ENCODE measurements around the gene MS4A15. TPM values are rescaled to one million over a fixed set of nuclear protein-coding genes. Genes with fewer than 3 reads are reported as not detected.

MS4A15 gene
- total RNA-seq, 1 donor from 2014 or later = not detected

DNA sequence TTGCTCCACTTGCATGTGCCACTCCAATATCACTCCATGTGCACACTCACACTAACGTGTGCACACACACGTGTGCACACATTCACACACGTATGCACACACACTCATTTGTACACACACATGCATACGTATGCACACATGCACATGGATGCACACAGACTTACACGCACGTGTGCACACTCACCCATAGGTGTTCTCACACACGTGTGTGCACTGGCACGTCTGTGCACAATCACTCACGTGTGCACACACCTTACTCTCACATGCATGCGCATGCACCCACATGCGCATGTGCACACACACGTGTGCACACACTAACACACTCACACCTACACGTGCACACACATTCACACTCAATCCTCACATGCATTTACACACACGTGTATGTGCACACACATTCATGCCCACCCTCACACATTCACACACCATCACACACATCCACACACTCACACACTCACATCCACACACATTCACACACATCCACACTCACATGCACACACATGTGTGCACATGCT is 9.3 kb upstream of the MS4A15 start:
- no peaks in the 10 kb centered on the region for H3K9me3 Mint-ChIP-seq (ENCODE audit: unreplicated experiment)
- no peak overlapping the region for H2AFZ ChIP-seq (ENCODE audit: low read depth, low read length)
- FAIRE-seq = no peak

DNA sequence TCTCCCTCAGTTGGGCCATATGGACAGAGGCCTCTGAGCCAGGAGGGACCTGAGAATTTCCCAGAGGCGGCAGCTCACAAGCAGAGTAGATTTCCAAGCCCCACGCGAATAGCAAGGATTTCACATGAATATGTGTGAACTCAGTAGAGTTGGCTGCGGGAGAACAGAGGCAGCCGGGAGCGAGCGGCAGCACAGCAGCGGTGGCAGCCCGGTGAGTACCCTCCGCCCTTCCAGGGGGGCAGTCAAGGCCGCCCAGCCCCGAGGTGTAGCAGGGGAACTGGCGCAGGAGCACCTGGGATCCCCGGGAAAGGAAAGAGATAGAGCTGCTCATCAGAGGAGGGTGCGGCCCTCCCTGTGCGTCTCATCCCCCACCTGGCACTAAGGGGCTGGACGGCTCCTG is 8.4 kb upstream of the MS4A15 start:
- Histone ChIP-seq H2AFZ (ENCODE audit: low read depth, low read length) (no peak overlapping the region), H3K9me3 (ENCODE audit: insufficient read depth, low read depth, low read length) (peaks cover 6% of the 10 kb centered on the region), H4K20me1 (ENCODE audit: insufficient read depth, low read length) (no peaks in the 10 kb centered on the region), H3K9ac (ENCODE audit: low read length) (no peak overlapping the region), H3K79me2 (ENCODE audit: insufficient read depth, low read length) (no peaks in the 10 kb centered on the region), H3K4me3 (ENCODE audit: insufficient read depth, low read depth, low read length) (no peak overlapping the region), H3K27me3 (ENCODE audit: insufficient read depth, low read length) (no peaks in the 10 kb centered on the region), H3K4me1 (ENCODE audit: insufficient read depth, low read length) (no peaks in the 10 kb centered on the region), H3K27ac (ENCODE audit: low read depth, low read length) (no peak overlapping the region), H3K36me3 (ENCODE audit: insufficient read depth, low read length) (no peaks in the 10 kb centered on the region), H3K4me2 (ENCODE audit: low read length) (no peak overlapping the region)
- Mint-ChIP-seq H3K9me3 (ENCODE audit: unreplicated experiment) (no peaks in the 10 kb centered on the region), H3K4me3 (ENCODE audit: unreplicated experiment) (no peak overlapping the region), H3K27me3 (ENCODE audit: low read depth, unreplicated experiment) (peaks cover 31% of the 10 kb centered on the region), H3K27ac (ENCODE audit: unreplicated experiment) (no peak overlapping the region), H3K36me3 (ENCODE audit: low read depth, unreplicated experiment) (no peaks in the 10 kb centered on the region), H3K4me1 (ENCODE audit: low read depth, unreplicated experiment) (no peaks in the 10 kb centered on the region)
- no peak for FAIRE-seq
- no peak for DNase-seq (ENCODE audit: low read depth)
- TF ChIP-seq EZH2 (IDR thresholded peaks at IDR 0.05; ENCODE audit: insufficient read depth, low read length) = no peak
- TF ChIP-seq, protein P1, sequence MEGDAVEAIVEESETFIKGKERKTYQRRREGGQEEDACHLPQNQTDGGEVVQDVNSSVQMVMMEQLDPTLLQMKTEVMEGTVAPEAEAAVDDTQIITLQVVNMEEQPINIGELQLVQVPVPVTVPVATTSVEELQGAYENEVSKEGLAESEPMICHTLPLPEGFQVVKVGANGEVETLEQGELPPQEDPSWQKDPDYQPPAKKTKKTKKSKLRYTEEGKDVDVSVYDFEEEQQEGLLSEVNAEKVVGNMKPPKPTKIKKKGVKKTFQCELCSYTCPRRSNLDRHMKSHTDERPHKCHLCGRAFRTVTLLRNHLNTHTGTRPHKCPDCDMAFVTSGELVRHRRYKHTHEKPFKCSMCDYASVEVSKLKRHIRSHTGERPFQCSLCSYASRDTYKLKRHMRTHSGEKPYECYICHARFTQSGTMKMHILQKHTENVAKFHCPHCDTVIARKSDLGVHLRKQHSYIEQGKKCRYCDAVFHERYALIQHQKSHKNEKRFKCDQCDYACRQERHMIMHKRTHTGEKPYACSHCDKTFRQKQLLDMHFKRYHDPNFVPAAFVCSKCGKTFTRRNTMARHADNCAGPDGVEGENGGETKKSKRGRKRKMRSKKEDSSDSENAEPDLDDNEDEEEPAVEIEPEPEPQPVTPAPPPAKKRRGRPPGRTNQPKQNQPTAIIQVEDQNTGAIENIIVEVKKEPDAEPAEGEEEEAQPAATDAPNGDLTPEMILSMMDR (IDR thresholded peaks at IDR 0.05; ENCODE audit: insufficient read depth, low read depth, low read length) = no peak

More for the DNA sequence above, 9.3 kb upstream of the MS4A15 start:
- peaks cover 5% of the 10 kb centered on the region for H3K4me1 Mint-ChIP-seq (ENCODE audit: low read depth, unreplicated experiment)
- H3K4me2 ChIP-seq (ENCODE audit: low read length) = no peak overlapping the region
- H3K4me1 ChIP-seq (ENCODE audit: insufficient read depth, low read length) = no peaks in the 10 kb centered on the region
- no peak overlapping the region for H3K4me3 ChIP-seq (ENCODE audit: insufficient read depth, low read depth, low read length)
- peaks cover 25% of the 10 kb centered on the region for H3K27me3 Mint-ChIP-seq (ENCODE audit: low read depth, unreplicated experiment)
- no peaks in the 10 kb centered on the region for H3K36me3 ChIP-seq (ENCODE audit: insufficient read depth, low read length)
- H3K4me3 Mint-ChIP-seq (ENCODE audit: unreplicated experiment) = no peak overlapping the region
- no peaks in the 10 kb centered on the region for H3K36me3 Mint-ChIP-seq (ENCODE audit: low read depth, unreplicated experiment)
- H3K27me3 ChIP-seq (ENCODE audit: insufficient read depth, low read length) = no peaks in the 10 kb centered on the region
- H3K27ac Mint-ChIP-seq (ENCODE audit: unreplicated experiment) = no peak overlapping the region
- H3K27ac ChIP-seq (ENCODE audit: low read depth, low read length) = no peak overlapping the region
- no peak overlapping the region for H3K9ac ChIP-seq (ENCODE audit: low read length)
- TF ChIP-seq EZH2 (IDR thresholded peaks at IDR 0.05; ENCODE audit: insufficient read depth, low read length) = no peak
- TF ChIP-seq, protein P1 (IDR thresholded peaks at IDR 0.05; ENCODE audit: insufficient read depth, low read depth, low read length) = no peak
- H4K20me1 ChIP-seq (ENCODE audit: insufficient read depth, low read length) = no peaks in the 10 kb centered on the region
- H3K9me3 ChIP-seq (ENCODE audit: insufficient read depth, low read depth, low read length) = peaks cover 6% of the 10 kb centered on the region
- no peak for DNase-seq (ENCODE audit: low read depth)
- H3K79me2 ChIP-seq (ENCODE audit: insufficient read depth, low read length) = no peaks in the 10 kb centered on the region

DNA sequence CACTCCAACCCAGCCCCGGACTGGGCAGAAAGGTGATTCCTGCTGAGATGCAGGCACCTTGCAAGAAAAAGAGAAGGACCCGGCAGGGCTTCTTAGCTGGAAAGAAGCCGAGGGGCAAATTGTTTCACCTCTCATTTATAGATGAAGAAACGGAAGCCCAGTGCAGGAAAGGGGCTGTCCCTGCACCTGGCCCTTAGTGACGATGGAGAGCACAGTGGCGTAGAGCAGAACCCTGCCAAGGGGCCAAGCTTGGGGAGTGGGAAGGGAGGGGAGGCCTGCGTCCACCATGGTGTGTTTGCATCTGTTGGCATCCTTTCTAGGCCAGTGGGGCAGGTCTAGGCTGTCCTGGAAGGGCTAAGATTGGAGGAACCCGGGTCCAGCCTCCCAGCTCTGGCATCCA is 7.8 kb upstream of the MS4A15 start:
- Mint-ChIP-seq H3K4me3 (ENCODE audit: unreplicated experiment) (no peak overlapping the region), H3K4me1 (ENCODE audit: low read depth, unreplicated experiment) (no peaks in the 10 kb centered on the region), H3K9me3 (ENCODE audit: unreplicated experiment) (no peaks in the 10 kb centered on the region), H3K27me3 (ENCODE audit: low read depth, unreplicated experiment) (peaks cover 32% of the 10 kb centered on the region), H3K27ac (ENCODE audit: unreplicated experiment) (no peak overlapping the region), H3K36me3 (ENCODE audit: low read depth, unreplicated experiment) (no peaks in the 10 kb centered on the region)
- Histone ChIP-seq H3K27ac (ENCODE audit: low read depth, low read length) (no peak overlapping the region), H3K4me2 (ENCODE audit: low read length) (no peak overlapping the region), H3K4me3 (ENCODE audit: insufficient read depth, low read depth, low read length) (no peak overlapping the region), H3K9me3 (ENCODE audit: insufficient read depth, low read depth, low read length) (peaks cover 6% of the 10 kb centered on the region), H2AFZ (ENCODE audit: low read depth, low read length) (no peak overlapping the region), H3K36me3 (ENCODE audit: insufficient read depth, low read length) (no peaks in the 10 kb centered on the region), H3K27me3 (ENCODE audit: insufficient read depth, low read length) (no peaks in the 10 kb centered on the region), H3K9ac (ENCODE audit: low read length) (no peak overlapping the region), H4K20me1 (ENCODE audit: insufficient read depth, low read length) (no peaks in the 10 kb centered on the region), H3K79me2 (ENCODE audit: insufficient read depth, low read length) (no peaks in the 10 kb centered on the region), H3K4me1 (ENCODE audit: insufficient read depth, low read length) (no peaks in the 10 kb centered on the region)
- TF ChIP-seq, protein P1 (IDR thresholded peaks at IDR 0.05; ENCODE audit: insufficient read depth, low read depth, low read length) = no peak
- TF ChIP-seq EZH2 (IDR thresholded peaks at IDR 0.05; ENCODE audit: insufficient read depth, low read length) = no peak
- FAIRE-seq = no peak
- DNase-seq (ENCODE audit: low read depth) = no peak

All from astrocyte (in vitro differentiated cells and primary cell).